Measurements from ENCODE around the gene CFAP74. TPM values are rescaled to one million over a fixed set of nuclear protein-coding genes. Genes with fewer than 3 reads are reported as not detected.

The CFAP74 gene
- total and polyA plus RNA-seq, 2 of the 13 experiments (the other 11 are each of a cell fraction or from before 2014, with no cell fraction given): 0.27 to 0.62 TPM

GRCh38 chr1:1922956-1923833 is 80.4 kb downstream of the CFAP74 start (continued):
- TF ChIP-seq ZNF646 (CRISPR knock-in tag; IDR thresholded peaks at IDR 0.05) (0 out of 2 replicates have a peak, but pooled peaks have one; percentile 36), PATZ1 (CRISPR knock-in tag; IDR thresholded peaks at IDR 0.05) (peak; percentile 65), ZNF574 (CRISPR knock-in tag; IDR thresholded peaks at IDR 0.05) (peak; percentile 28; the same call in 1 of the 2 replicates), ZNF138 (CRISPR knock-in tag; IDR thresholded peaks at IDR 0.05; ENCODE audit: low read depth) (no peak), ZNF180 (CRISPR knock-in tag; IDR thresholded peaks at IDR 0.05; ENCODE audit: borderline replicate concordance, low read depth) (no peak), NFKB2 (CRISPR knock-in tag; IDR thresholded peaks at IDR 0.05; ENCODE audit: borderline replicate concordance) (peak; percentile 48; the same call in 1 of the 2 replicates), FOXA3 (CRISPR knock-in tag; IDR thresholded peaks at IDR 0.05) (no peak; the same call in 1 of the 2 replicates), FOSL1 (CRISPR knock-in tag; IDR thresholded peaks at IDR 0.05; ENCODE audit: borderline replicate concordance) (no peak), ELF4 (CRISPR knock-in tag; IDR thresholded peaks at IDR 0.05; ENCODE audit: borderline replicate concordance) (no peak), REPIN1 (CRISPR knock-in tag; IDR thresholded peaks at IDR 0.05; ENCODE audit: borderline replicate concordance, low read depth) (0 out of 2 replicates have a peak, but pooled peaks have one; percentile 49), ZNF33B (CRISPR knock-in tag; IDR thresholded peaks at IDR 0.05) (no peak), ZNF251 (CRISPR knock-in tag; IDR thresholded peaks at IDR 0.05) (no peak), NR0B2 (CRISPR knock-in tag; IDR thresholded peaks at IDR 0.05) (0 out of 2 replicates have a peak, but pooled peaks have one; percentile 40), SKI (IDR thresholded peaks at IDR 0.05; ENCODE audit: partially characterized antibody) (no peak), ZC3H13 (CRISPR knock-in tag; IDR thresholded peaks at IDR 0.05) (no peak), KDM2A (CRISPR knock-in tag; IDR thresholded peaks at IDR 0.05; ENCODE audit: borderline replicate concordance, low read depth) (peak; percentile 43; the same call in 1 of the 2 replicates)

Measured in HepG2 (cell line).